ENCODE results near the gene RAB35. TPM values are rescaled to one million over a fixed set of nuclear protein-coding genes. Genes with fewer than 3 reads are reported as not detected.
A peak's percentile ranks its signal among the peaks of the same experiment; 100 is the strongest.

The RAB35 gene
- total RNA-seq, 2 experiments from 2014 or later: 53.8 to 54.3 TPM

DNA sequence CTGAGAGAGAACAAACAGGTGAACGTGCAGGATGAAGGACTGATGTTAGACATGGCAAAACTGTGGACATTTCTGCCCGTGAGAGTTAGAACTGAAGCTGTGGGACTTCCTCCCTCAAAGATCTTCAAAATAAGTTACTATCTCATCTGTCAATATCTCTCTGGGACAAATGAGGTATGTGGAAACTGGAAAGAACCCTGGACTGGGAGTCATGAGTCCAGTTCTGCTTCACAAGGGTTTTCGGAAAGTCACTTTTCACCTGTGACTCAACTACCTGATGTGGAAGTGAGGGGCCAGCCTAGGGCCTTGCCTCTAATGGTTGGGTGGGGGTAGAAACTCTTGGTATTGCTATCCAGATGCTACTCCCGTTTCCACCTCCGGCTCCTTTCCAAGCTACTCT is 47.3 kb downstream of the RAB35 start:
- peaks cover 36% of the 10 kb centered on the region for H3K36me3 Mint-ChIP-seq
- H3K27me3 Mint-ChIP-seq: no peaks in the 10 kb centered on the region
- H3K9me3 Mint-ChIP-seq: no peaks in the 10 kb centered on the region
- DNase-seq: no peak
- H3K4me1 Mint-ChIP-seq: peaks cover 3% of the 10 kb centered on the region
- H3K4me3 Mint-ChIP-seq: no peak overlapping the region
- H3K27ac Mint-ChIP-seq: no peak overlapping the region

GRCh38 chr12:120067901-120068300 is 48.7 kb downstream of the RAB35 start:
- peaks cover 1% of the 10 kb centered on the region for H3K4me1 Mint-ChIP-seq
- no peak overlapping the region for H3K27ac Mint-ChIP-seq
- H3K27me3 Mint-ChIP-seq: no peaks in the 10 kb centered on the region
- no peak overlapping the region for H3K4me3 Mint-ChIP-seq
- H3K9me3 Mint-ChIP-seq: no peaks in the 10 kb centered on the region
- peaks cover 27% of the 10 kb centered on the region for H3K36me3 Mint-ChIP-seq
- DNase-seq: no peak

- Mint-ChIP-seq H3K9me3 (no peaks in the 10 kb centered on the region), H3K4me1 (peaks cover 6% of the 10 kb centered on the region), H3K27ac (no peak overlapping the region), H3K36me3 (peaks cover 27% of the 10 kb centered on the region), H3K4me3 (no peak overlapping the region), H3K27me3 (no peaks in the 10 kb centered on the region)
- DNase-seq: no peak
Observed at GRCh38 chr12:120067084-120067869, 49.3 kb downstream of the RAB35 start.

DNA sequence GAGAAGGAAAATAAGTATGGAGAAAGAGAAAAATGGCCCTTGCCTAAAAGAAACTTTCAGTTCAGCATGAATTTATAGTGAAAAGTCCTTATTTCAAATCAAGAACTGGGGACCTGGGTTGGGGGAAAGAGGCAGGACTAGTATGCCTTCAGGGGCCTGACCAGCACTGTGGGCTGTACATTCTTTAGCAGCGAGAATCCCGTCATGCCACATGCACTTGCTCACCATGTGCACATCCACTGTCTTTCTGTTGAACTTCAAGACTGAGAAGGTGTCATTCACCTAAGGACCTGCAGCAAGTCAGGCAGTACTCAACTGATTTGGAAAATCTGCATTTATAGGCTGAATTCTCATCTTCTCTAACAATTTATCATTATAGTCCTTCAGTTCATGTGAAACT is 50.2 kb downstream of the RAB35 start:
- Mint-ChIP-seq H3K9me3 (no peaks in the 10 kb centered on the region), H3K27ac (no peak overlapping the region), H3K27me3 (no peaks in the 10 kb centered on the region), H3K36me3 (peaks cover 26% of the 10 kb centered on the region), H3K4me1 (peaks cover 9% of the 10 kb centered on the region), H3K4me3 (no peak overlapping the region)
- DNase-seq: no peak

DNA sequence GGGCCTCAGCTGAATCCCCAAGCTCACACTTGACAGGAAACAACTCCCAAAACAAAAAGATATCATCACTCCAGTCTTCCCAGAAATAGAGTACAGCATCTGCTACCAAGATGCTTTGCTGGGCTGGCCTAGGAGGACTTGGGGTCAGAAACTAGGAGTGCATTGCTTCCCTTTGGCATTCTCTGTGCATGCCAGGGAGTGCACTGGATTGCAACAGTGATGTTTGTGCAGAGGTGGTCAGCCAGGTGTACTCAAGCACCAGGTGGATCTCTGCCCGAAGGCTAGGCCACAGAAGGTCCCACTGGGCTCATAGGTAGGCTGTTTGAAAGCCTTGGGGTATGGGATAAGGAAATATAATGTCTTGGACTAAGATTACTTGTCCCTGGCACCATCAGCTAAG is 51.1 kb downstream of the RAB35 start:
- no peak for DNase-seq
- no peak overlapping the region for H3K27ac Mint-ChIP-seq
- H3K9me3 Mint-ChIP-seq: no peaks in the 10 kb centered on the region
- no peak overlapping the region for H3K4me3 Mint-ChIP-seq
- peaks cover 12% of the 10 kb centered on the region for H3K4me1 Mint-ChIP-seq
- H3K27me3 Mint-ChIP-seq: no peaks in the 10 kb centered on the region
- H3K36me3 Mint-ChIP-seq: peaks cover 22% of the 10 kb centered on the region

DNA sequence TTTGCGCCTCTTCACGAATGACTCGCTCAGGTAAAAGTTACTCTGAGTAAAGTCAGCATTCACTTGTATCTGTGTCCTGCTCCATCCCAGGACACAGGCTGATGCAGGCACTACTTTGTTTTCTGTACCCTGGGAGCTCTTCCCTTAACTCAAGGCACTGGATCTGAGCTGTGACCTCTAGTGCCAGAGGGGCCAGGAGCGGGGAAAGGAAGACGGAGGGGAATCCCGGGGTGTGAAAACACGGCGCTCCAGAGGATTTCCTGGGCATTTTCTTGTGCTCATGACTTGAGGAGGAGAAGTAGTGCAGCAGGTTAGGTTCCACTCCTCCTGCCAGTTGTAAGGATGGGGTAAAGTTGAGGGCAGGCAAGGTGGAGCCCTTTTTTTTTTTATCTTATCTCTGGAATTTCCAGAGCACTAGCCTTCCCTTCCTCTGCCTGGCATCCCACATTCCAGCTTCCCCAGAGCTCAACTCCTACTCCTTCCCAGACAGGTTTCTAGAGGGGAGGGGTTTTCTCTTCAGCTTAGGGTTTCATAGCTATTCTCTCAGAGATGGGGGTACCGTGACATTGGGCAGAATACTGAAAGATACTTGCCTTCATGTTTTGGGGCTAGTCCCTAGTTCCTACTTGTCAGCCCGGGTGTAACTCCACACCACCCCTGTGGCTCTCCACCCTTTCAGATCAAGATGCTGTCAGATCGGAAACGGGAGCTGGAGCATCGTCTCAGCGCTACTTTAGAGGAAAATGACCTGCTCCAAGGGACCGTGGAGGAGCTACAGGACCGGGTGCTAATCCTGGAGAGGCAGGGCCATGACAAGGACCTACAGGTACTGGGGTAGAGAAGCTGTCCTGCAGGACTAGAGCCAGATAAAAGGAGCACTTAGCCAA is 52.3 kb downstream of the RAB35 start:
- no peak for DNase-seq
- H3K27ac Mint-ChIP-seq: no peak overlapping the region
- H3K9me3 Mint-ChIP-seq: no peaks in the 10 kb centered on the region
- peaks cover 27% of the 10 kb centered on the region for H3K36me3 Mint-ChIP-seq
- peak overlapping the region; percentile 48 for H3K4me3 Mint-ChIP-seq
- H3K4me1 Mint-ChIP-seq: peaks cover 20% of the 10 kb centered on the region
- no peaks in the 10 kb centered on the region for H3K27me3 Mint-ChIP-seq

DNA sequence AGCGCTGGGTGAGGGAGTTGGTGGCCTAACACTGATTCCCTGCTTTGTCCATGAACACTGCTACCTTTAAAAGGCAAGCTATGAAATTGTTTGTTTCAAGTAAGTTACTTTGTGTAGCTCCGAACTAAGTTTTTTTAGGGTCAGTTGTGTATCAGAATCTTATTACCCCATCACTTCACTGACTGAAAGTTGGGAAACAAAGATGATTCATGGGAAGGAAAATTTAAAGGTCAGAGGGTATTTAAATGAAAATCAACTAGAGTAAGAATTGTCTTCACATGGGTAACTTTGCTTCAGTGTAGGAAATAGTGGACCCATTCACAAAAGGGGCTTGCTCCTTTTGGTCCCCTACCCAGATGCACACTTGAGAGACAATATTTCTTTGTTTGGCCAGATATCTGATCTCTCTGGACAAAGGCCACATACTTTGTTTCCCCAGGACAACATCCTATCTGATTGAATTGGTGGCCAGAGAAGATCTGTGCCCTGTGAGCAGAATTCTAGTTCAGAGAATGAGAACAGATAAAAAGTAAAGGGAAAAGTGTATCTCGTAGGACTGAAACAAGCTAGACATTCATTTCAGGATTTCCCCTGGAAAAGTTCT is 53.5 kb downstream of the RAB35 start:
- peaks cover 21% of the 10 kb centered on the region for H3K4me1 Mint-ChIP-seq
- H3K27ac Mint-ChIP-seq: no peak overlapping the region

DNA sequence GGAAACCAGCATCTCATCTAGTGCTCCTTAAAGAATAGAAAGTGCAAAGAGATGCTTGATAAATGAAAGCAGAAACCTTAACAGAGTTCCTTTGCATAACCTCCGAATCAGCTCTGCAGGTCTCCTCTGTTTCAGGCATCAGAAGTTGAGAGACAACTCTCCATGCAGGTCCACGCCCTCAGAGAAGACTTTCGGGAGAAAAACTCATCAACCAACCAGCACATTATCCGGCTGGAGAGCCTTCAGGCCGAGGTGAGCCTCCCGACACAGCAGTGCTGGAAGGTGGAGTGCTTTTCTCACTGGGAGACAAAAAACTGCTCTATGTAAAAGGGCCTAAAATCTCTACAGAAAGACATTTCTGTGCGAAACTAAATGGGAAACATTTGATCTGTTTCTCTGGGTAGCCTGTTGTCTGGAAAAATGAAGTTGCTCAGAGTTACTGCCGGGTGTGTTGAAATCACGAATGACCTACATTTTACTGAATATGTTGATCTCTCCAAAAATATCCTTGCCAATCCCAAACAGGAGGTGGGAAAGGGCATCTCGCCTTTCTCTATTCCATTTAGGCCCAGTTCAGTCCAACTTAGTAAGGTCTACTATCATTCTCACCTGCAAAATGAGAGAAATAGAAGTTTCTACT is 54.9 kb downstream of the RAB35 start:
- Mint-ChIP-seq H3K9me3 (no peaks in the 10 kb centered on the region), H3K36me3 (peaks cover 25% of the 10 kb centered on the region), H3K27me3 (no peaks in the 10 kb centered on the region), H3K27ac (peak overlapping the region; percentile 20), H3K4me3 (no peak overlapping the region), H3K4me1 (peaks cover 23% of the 10 kb centered on the region)
- no peak for DNase-seq

More for the DNA sequence above, 53.5 kb downstream of the RAB35 start:
- H3K4me3 Mint-ChIP-seq: no peak overlapping the region
- peaks cover 27% of the 10 kb centered on the region for H3K36me3 Mint-ChIP-seq
- no peaks in the 10 kb centered on the region for H3K9me3 Mint-ChIP-seq
- H3K27me3 Mint-ChIP-seq: no peaks in the 10 kb centered on the region
- DNase-seq: no peak

DNA sequence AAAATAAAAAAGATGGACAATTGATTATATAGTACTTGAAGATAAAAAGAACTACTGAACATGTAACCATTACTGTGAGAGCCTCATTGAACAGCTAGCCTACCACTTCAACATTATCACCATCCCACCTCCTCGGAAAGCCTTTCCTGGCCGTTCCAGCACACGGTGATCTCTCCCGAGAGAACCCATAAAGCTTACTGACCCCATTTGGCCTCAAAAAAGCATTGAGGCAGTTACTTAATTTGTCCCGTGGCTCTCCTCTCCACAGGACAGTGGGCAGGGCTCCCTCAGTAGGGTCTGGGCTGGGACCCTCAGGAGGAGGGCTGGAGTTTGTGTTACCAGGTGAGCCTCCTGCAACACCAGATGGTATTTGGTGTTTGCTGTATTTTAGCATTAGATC is 55.8 kb downstream of the RAB35 start:
- H3K9me3 Mint-ChIP-seq: no peaks in the 10 kb centered on the region
- H3K27me3 Mint-ChIP-seq: no peaks in the 10 kb centered on the region
- H3K27ac Mint-ChIP-seq: no peak overlapping the region

GRCh38 chr12:120060196-120060595 is 56.4 kb downstream of the RAB35 start:
- H3K36me3 Mint-ChIP-seq: peaks cover 24% of the 10 kb centered on the region
- no peak overlapping the region for H3K4me3 Mint-ChIP-seq
- H3K27ac Mint-ChIP-seq: peak overlapping the region; percentile 11
- H3K27me3 Mint-ChIP-seq: no peaks in the 10 kb centered on the region
- H3K9me3 Mint-ChIP-seq: no peaks in the 10 kb centered on the region
- H3K4me1 Mint-ChIP-seq: peaks cover 24% of the 10 kb centered on the region
- no peak for DNase-seq

More for the DNA sequence above, 55.8 kb downstream of the RAB35 start:
- Mint-ChIP-seq H3K36me3 (peaks cover 24% of the 10 kb centered on the region), H3K4me1 (peaks cover 23% of the 10 kb centered on the region), H3K4me3 (no peak overlapping the region)
- DNase-seq: no peak

GRCh38 chr12:120056739-120057138 is 59.8 kb downstream of the RAB35 start:
- H3K4me1 Mint-ChIP-seq: peaks cover 22% of the 10 kb centered on the region
- DNase-seq: no peak
- H3K4me3 Mint-ChIP-seq: no peak overlapping the region
- H3K27me3 Mint-ChIP-seq: no peaks in the 10 kb centered on the region
- peaks cover 1% of the 10 kb centered on the region for H3K9me3 Mint-ChIP-seq
- peaks cover 18% of the 10 kb centered on the region for H3K36me3 Mint-ChIP-seq
- H3K27ac Mint-ChIP-seq: no peak overlapping the region

GRCh38 chr12:120055231-120056000 is 61.1 kb downstream of the RAB35 start:
- Mint-ChIP-seq H3K27ac (no peak overlapping the region), H3K9me3 (peaks cover 3% of the 10 kb centered on the region), H3K4me3 (no peak overlapping the region), H3K36me3 (peaks cover 27% of the 10 kb centered on the region), H3K27me3 (no peaks in the 10 kb centered on the region), H3K4me1 (peaks cover 20% of the 10 kb centered on the region)
- DNase-seq: no peak

DNA sequence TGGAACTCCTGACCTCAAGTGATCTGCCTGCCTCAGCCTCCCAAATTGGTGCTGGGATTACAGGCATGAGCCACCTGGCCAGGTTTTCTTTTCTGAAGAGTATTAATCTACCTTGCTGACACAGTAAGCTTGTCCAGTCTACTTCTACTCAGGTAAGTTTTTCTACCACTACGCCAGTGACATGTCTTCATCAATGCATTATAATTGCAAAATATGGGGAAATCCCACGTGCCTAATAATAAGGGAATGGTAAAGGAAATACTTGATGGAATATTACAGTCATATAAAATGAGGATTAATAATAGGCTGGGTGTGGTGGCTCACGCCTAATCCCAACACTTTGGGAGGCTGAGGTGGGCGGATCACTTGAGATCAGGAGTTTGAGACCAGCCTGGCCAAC is 62.3 kb downstream of the RAB35 start:
- H3K4me3 Mint-ChIP-seq: no peak overlapping the region
- no peak for DNase-seq
- H3K27me3 Mint-ChIP-seq: no peaks in the 10 kb centered on the region
- no peak overlapping the region for H3K27ac Mint-ChIP-seq
- peaks cover 3% of the 10 kb centered on the region for H3K9me3 Mint-ChIP-seq
- H3K4me1 Mint-ChIP-seq: peaks cover 14% of the 10 kb centered on the region
- peaks cover 29% of the 10 kb centered on the region for H3K36me3 Mint-ChIP-seq

GRCh38 chr12:120051535-120051934 is 65.0 kb downstream of the RAB35 start:
- Mint-ChIP-seq H3K27me3 (no peaks in the 10 kb centered on the region), H3K4me1 (peaks cover 28% of the 10 kb centered on the region), H3K9me3 (peaks cover 3% of the 10 kb centered on the region), H3K4me3 (no peak overlapping the region), H3K27ac (no peak overlapping the region), H3K36me3 (peaks cover 34% of the 10 kb centered on the region)
- no peak for DNase-seq
